NCI-H1092 (cell line): ENCODE results near the gene ENAH.
"Not testable (repeated sequence)": the region's sequence is repeated elsewhere in the genome, so short reads cannot be mapped to it uniquely, and the experiment has no call there.

Source experiments
- DNase-seq: peaks from one replicate; lab custom pipeline; 2025; lab: John Stamatoyannopoulos, UW

Gene ENAH

DNA sequence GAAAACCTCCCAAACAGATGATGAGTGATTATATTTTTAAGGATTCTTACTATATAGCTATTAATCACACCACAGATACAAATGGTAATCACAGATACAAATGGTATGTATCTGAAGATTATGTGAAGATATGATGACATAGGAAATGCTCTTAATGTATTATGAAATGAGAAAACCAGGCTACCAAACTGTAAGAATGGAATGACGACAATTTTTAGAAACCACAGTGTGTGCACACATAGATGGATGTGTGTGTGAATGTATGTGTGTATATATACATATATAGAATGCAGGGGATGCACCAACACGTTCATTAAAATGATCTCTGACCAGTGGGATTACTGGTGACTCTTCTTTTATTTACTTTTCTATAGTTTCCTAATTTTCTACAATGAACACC, 21.5 kb upstream of the ENAH start:
- DNase-seq: no peak

DNA sequence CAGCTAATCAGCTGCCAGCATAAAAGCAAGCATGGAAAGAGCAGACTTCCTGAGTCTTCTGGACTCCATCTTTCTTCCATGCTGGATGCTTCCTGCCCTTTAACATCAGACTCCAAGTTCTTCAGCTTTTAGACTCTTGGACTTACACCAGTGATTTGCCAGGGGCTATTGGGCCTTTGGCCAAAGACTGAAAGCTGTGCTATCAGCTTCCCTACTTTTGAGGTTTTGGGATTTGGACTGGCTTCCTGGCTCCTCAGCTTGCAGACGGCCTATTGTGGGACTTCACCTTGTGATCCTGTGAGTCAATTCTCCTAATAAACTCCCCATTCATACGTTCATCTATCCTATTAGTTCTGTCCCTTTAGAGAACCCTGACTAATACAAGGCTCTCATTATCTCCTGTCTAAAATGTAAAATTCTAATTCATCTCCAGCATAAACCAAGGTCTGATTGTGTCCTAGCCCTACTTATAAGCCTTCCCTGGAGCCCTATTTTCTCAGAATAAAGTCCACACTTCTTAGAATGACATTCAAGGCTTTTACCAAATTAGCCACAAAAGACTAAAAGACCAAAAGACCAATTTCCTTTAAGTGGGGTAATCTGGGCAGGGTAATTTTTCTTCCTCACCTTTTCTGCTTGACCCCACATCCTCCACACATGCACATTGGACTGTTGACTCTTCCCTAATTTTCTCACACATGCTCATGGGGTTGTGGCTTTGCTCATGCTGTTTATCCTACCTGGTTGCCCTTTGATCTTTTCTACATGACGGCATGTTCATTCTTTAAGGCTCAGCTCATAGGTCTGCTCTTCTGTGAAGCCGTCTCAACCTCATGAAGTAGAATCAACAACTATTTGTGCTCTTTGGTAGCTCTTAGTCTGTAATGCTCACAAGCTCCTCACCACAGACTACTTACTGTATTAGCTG, 18.1 kb upstream of the ENAH start:
- DNase-seq: no peak

- DNase-seq: no peak
These were observed 17.4 kb upstream of the ENAH start for GRCh38 chr1:225670356-225670755.

DNA sequence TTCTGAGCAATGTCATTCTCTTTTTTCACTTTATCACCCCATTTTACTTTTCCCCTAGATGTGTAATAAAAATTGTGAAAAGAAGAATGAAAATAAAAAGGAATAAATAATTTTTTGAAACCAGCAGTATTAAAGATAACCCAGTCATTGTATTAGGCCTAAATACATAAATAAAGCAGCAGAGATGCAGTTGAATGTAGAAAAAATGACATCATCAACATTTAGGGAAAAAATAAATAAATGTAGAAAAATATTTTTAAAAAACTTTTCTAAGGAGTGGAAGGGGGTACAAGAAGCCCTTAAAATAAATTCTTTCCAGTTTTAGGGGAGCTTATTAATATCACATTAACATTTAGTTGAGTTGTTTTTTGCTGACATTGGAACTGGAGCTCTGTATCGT, 15.3 kb upstream of the ENAH start:
- DNase-seq: no peak

DNA sequence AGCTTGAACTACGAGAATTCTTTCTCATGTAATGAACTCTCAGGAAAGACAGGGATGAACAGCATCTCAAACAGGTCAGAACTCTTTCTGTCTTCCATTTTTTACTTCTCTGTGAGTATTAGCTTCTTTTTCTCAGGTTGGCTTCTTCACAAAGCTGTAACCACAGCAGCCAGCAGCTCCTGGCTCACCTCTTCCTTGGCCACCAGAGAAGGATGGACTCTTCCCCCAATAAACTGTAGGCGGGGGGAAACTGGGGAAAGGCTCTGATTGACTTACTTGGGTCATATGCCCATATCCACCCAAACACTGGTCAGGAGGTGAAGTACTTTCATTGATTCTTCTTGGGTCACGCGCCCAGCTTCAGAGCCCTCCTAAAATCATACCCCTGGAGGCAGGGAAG, 14.4 kb upstream of the ENAH start:
- no peak for DNase-seq

DNA sequence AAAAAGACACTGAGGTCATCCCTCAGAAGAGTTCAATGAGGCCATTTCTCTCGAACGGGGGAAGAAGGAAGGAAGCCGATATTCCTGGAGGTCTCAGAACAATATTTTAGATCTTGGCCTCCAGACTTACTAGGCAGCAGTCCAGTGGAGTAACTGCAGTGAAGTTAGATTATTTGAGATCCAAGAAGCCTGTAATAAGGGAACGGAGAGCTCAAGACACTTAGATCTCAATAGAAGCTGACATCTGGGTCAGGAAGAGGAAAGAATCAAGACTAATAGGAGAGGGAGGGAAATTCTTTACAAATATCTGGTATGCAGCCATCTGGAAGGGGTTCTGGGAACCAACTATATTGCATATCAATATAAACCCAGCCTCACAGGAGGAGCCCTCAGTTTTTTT, 13.6 kb upstream of the ENAH start:
- DNase-seq: no peak

GRCh38 chr1:225664762-225665161, 11.8 kb upstream of the ENAH start:
- DNase-seq: no peak

DNA sequence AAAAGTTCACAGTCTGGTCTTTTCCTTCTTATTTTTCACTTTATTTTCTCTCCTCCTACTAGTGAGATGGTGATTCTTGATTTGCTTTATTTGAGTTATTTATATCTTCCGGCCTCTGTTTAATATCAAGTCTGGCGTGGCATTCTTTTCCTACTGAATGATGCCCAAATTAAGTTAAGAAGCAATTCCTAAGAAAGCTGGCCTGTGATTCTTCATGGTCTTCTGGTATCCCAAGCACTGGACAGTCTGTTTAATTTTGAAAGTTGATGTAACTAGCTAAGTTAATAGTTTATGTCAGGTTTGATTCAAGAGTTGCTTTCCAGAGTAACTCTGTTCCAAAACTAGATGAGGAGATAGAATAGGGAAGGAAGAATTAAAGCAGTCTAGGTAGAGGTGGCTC, 9.2 kb upstream of the ENAH start:
- DNase-seq: no peak

DNA sequence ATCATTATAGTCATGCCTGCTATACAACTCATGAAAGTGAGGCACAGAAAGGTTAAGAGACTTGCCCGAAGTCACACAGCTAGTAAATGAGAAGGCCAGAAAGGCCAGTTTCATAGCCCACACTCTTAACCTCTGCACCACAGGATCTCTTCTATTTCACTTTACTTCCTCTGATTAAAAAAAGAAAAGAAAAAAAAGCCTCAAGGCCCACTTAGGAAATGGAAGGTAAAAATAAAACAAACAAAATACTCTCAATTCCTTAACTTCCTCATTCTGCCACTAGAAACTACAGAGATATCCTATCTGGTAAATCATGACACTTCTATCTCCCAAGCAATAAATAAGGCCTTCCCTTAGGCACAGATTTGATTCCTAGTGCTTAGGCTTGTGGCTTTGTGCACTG, 7.6 kb upstream of the ENAH start:
- no peak for DNase-seq

DNA sequence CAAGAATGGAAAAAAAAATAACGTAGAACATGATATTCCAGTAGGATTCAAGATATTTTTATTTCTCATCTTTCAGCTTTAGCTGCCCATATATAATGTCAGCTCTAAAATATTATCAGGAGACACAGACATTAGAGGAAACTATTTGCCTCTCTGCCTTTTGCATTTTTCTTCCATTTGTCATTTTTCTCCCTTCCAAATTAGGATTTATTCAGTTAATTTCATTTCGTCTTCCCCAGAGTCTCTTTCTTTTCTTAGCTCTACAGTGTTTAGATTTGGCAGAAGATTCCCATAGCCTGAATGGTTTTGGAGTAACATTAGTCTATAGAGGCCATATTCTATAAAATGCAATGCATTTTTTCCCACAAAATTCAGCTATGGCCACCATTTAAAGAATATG, 5.1 kb upstream of the ENAH start:
- DNase-seq: no peak

DNA sequence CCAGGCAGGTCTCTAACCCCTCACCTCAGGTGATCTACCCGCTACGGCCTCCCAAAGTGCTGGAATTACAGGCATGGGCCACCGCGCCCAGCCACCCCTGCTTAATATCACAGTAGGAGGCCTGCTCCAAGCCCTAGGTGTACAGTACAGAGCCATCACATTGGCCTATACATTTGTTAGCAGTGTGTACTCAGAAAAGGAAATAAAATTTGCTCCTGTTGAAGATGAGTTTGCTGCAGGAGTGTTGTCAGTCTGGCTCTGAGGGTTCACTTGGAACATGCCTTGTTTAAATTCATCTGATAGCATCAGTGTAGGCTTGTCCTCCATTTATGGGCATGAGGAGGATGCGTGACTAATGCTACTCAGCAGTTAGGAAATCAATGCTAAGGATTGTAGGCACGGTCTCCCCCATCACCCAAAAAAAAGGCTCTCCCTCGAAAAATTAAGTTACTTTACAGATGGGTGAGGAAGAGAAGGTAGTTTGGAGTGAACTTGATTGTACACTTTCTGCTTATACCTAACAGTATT, 4.6 kb upstream of the ENAH start:
- DNase-seq: no peak

GRCh38 chr1:225656259-225656655, 3.3 kb upstream of the ENAH start:
- DNase-seq: not testable (repeated sequence)

- DNase-seq: peak; percentile 26
These were observed 2.8 kb upstream of the ENAH start for GRCh38 chr1:225655509-225656258.

DNA sequence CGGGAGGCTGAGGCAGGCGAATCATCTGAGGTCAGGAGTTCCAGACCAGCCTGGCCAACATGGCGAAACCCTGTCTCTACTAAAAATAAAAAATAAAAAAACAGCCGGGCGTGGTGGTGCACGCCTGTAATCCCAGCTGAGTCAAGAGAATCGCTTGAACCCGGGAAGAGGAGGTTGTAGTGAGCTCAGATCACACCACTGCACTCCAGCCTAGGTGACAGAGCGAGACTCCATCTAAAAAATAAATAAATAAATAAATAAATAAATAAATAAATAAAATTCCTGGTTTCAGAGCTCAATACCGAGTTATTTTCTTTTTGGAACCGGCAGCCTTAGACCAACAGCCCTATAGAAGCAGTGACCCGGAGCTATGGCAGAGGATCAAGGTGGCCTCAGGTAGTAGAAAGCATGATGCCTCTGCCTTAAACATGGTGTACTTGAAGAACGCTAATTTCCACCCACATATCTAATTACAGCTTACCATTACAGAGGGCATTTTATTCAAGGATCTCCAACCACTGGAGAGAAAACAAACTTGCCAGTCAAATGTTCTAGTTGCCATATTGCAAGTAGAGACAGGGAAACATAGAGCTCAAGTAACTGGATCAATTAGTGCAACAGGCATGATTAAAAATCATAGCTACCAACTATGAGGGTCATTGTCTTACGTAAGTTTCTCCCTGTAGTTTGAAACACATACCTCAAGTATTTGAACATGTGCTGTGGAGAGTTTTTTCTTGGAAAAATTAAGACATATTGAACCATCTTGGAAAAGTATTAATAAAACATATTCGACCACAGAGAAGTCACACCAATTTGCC, 2.0 kb upstream of the ENAH start:
- no peak for DNase-seq

DNA sequence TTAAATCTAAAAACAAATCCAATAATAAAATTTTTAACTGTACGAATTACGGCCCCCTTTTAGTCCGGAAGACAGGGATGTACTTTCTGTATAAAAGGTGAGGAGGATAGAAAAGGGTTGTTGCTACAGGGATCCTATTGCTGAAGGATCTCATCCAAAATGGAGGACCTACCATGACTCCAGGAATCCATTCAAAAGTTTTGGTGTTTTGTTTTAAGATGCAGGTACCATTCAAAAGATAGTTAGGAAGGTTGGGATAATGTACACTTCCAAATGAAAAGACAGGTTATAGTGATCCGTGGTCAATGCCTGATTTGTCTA, 1.3 kb upstream of the ENAH start:
- DNase-seq: no peak

GRCh38 chr1:225653463-225654276, 747 bp upstream of the ENAH start:
- peak; percentile 76 for DNase-seq

DNA sequence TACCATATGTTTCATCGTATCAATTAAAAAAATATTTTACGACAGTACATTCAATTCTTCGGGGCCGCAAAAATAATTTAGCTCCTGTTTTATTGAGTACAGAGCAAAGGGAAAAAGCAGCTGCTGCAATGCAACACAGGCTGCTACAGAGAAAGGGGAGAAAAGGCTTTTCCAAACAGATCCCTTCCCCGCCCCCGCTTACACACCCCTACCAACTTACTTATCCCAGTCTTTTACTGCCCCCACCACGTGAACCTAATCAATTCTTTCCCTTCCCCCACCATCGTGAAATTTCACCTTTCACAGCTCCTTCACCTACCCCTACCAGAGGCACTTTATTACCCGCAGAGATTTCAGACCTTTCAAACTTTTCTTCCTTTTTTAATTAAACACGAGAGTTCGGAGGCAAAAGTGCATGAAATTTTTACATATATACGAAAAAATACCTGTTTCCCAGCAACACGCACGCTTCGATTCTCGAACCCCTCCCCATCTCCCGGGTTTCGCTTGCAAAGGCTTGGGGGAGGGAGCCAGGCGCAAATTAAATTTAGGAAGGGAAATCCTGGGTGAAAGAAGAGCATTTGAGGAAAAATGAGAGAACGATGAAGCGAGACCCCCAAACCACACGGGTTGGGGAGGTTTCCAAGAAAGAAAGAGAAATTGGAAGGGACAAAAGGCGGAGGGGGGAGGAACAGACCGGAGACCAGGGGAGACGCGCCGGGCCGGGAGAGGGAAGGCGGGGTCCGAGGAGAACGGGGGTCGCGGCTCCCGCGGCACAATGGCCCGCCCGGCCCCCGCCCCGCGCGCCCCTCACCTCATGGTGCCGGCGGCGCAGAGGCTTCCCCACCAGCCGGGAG, 823 bp downstream of the ENAH start:
- DNase-seq: peak; percentile 37

DNA sequence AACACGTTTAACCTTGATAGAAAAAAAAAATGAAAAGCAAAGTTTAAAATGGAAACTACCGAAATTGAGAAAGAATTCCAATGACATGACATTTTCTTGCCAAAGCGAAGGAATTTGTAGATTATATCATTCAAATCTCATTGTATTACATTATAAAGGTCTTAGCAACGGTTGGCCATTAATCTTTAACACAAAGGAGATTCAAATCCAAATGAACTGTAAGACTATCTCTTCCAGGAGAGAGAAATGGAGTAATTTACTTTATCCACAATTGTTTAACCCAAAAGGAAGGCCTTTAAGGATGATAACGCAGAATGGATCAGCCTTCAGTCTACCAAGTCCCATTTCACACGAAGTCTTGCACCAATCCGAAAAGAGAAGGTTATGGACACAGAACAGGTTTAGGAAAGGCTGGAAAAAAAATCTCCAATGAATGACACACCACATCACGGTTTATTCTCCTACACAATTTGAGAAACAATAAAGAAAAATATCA, 1.5 kb downstream of the ENAH start:
- no peak for DNase-seq

- DNase-seq: no peak
These were observed 2.7 kb downstream of the ENAH start for GRCh38 chr1:225650179-225650578.

- DNase-seq: no peak
These were observed 7.6 kb downstream of the ENAH start for GRCh38 chr1:225645194-225645895.
